ENCODE measurements around the gene HPCAL1. TPM values are rescaled to one million over a fixed set of nuclear protein-coding genes. Genes with fewer than 3 reads are reported as not detected.

The HPCAL1 gene
- total RNA-seq, 1 experiment from 2014 or later = 26.9 TPM

DNA sequence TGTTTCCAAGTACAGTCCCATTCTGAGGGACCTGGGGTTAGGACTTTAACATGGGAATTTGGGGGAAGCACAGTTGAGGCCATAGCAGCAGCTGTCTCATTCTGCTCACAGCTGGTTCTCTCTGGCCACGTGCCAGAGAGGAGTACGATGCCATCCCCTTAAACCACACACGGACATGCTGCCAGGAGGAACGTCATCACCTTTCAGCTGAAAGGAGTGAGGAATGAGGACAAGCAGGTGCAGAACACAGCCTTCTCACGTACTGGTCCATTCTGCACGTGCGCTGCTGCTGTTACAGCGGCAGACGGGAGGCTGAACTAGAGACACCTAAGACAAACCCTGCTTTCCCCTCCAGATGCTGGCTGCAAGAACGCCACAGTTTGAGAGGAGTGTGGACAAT is 111.9 kb downstream of the HPCAL1 start:
- Mint-ChIP-seq H3K9me3 (ENCODE audit: unreplicated experiment) (no peaks in the 10 kb centered on the region), H3K4me1 (ENCODE audit: low read depth, unreplicated experiment) (peaks cover 14% of the 10 kb centered on the region), H3K27me3 (ENCODE audit: insufficient read depth, unreplicated experiment) (no peaks in the 10 kb centered on the region), H3K36me3 (ENCODE audit: insufficient read depth, unreplicated experiment) (peaks cover 15% of the 10 kb centered on the region), H3K27ac (ENCODE audit: unreplicated experiment) (no peak overlapping the region), H3K4me3 (ENCODE audit: unreplicated experiment) (no peak overlapping the region)
- Histone ChIP-seq H3K27me3 (replicated peaks; ENCODE audit: control insufficient read depth, insufficient read depth, low read length) (no peaks in the 10 kb centered on the region), H3K9me3 (no peaks in the 10 kb centered on the region), H3K4me1 (peaks cover 14% of the 10 kb centered on the region), H3K36me3 (ENCODE audit: control insufficient read depth, insufficient read depth, low read length) (peaks cover 6% of the 10 kb centered on the region), H3K4me3 (ENCODE audit: low read depth, low read length) (no peak overlapping the region)
- intact Hi-C loops (cut with micrococcal nuclease; ENCODE audit: unreplicated experiment) = no loop called here
- no TSS peak for BruUV-seq (replicated peaks)
- ChIA-PET CTCF (interaction anchor here (0.5 to 0.9 kb wide), 2 partner anchors 20 to 291 kb away, joined by 3 to 5 read pairs; no protein-coding TSS in a partner anchor), POLR2A (no interaction called here)
- no peak for DNase-seq
- TF ChIP-seq, protein P1, sequence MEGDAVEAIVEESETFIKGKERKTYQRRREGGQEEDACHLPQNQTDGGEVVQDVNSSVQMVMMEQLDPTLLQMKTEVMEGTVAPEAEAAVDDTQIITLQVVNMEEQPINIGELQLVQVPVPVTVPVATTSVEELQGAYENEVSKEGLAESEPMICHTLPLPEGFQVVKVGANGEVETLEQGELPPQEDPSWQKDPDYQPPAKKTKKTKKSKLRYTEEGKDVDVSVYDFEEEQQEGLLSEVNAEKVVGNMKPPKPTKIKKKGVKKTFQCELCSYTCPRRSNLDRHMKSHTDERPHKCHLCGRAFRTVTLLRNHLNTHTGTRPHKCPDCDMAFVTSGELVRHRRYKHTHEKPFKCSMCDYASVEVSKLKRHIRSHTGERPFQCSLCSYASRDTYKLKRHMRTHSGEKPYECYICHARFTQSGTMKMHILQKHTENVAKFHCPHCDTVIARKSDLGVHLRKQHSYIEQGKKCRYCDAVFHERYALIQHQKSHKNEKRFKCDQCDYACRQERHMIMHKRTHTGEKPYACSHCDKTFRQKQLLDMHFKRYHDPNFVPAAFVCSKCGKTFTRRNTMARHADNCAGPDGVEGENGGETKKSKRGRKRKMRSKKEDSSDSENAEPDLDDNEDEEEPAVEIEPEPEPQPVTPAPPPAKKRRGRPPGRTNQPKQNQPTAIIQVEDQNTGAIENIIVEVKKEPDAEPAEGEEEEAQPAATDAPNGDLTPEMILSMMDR (IDR thresholded peaks at IDR 0.05; ENCODE audit: insufficient read depth in 1 of 2, low read depth in 1 of 2, low read length in 1 of 2, severe bottlenecking in 1 of 2, unreplicated experiment in 1 of 2) = no peak

- H3K27me3 Mint-ChIP-seq (ENCODE audit: insufficient read depth, unreplicated experiment) = no peaks in the 10 kb centered on the region
- ChIA-PET POLR2A (no interaction called here), CTCF (interaction anchor here (0.5 to 0.9 kb wide), 2 partner anchors 20 to 291 kb away, joined by 3 to 5 read pairs; no protein-coding TSS in a partner anchor)
- no TSS peak for BruUV-seq (replicated peaks)
- H3K4me1 ChIP-seq = peaks cover 14% of the 10 kb centered on the region
- H3K27me3 ChIP-seq (replicated peaks; ENCODE audit: control insufficient read depth, insufficient read depth, low read length) = no peaks in the 10 kb centered on the region
- no peak overlapping the region for H3K4me3 Mint-ChIP-seq (ENCODE audit: unreplicated experiment)
- intact Hi-C loops (cut with micrococcal nuclease; ENCODE audit: unreplicated experiment) = no loop called here
- peaks cover 14% of the 10 kb centered on the region for H3K4me1 Mint-ChIP-seq (ENCODE audit: low read depth, unreplicated experiment)
- no peak for DNase-seq
- H3K36me3 ChIP-seq (ENCODE audit: control insufficient read depth, insufficient read depth, low read length) = peaks cover 6% of the 10 kb centered on the region
- H3K9me3 ChIP-seq = no peaks in the 10 kb centered on the region
- TF ChIP-seq, protein P1 (IDR thresholded peaks at IDR 0.05; ENCODE audit: insufficient read depth in 1 of 2, low read depth in 1 of 2, low read length in 1 of 2, severe bottlenecking in 1 of 2, unreplicated experiment in 1 of 2) = no peak
- H3K27ac Mint-ChIP-seq (ENCODE audit: unreplicated experiment) = no peak overlapping the region
- no peak overlapping the region for H3K4me3 ChIP-seq (ENCODE audit: low read depth, low read length)
- peaks cover 15% of the 10 kb centered on the region for H3K36me3 Mint-ChIP-seq (ENCODE audit: insufficient read depth, unreplicated experiment)
- H3K9me3 Mint-ChIP-seq (ENCODE audit: unreplicated experiment) = no peaks in the 10 kb centered on the region
Observed at GRCh38 chr2:10415048-10415447, 112.3 kb downstream of the HPCAL1 start.

GRCh38 chr2:10415640-10416039 is 112.9 kb downstream of the HPCAL1 start:
- BruUV-seq (replicated peaks) = no TSS peak

More at GRCh38 chr2:10415640-10416039, 112.9 kb downstream of the HPCAL1 start:
- peaks cover 6% of the 10 kb centered on the region for H3K36me3 ChIP-seq (ENCODE audit: control insufficient read depth, insufficient read depth, low read length)
- no peaks in the 10 kb centered on the region for H3K27me3 ChIP-seq (replicated peaks; ENCODE audit: control insufficient read depth, insufficient read depth, low read length)
- ChIA-PET POLR2A (no interaction called here), CTCF (interaction anchor here (2.3 kb wide), 1 partner anchor 19 kb away, joined by 10 read pairs; no protein-coding TSS in a partner anchor)
- intact Hi-C loops (cut with micrococcal nuclease; ENCODE audit: unreplicated experiment) = no loop called here
- H3K36me3 Mint-ChIP-seq (ENCODE audit: insufficient read depth, unreplicated experiment) = peaks cover 15% of the 10 kb centered on the region
- no peak for DNase-seq
- H3K4me3 Mint-ChIP-seq (ENCODE audit: unreplicated experiment) = no peak overlapping the region
- H3K27me3 Mint-ChIP-seq (ENCODE audit: insufficient read depth, unreplicated experiment) = no peaks in the 10 kb centered on the region
- H3K27ac Mint-ChIP-seq (ENCODE audit: unreplicated experiment) = no peak overlapping the region
- H3K4me1 ChIP-seq = peaks cover 14% of the 10 kb centered on the region
- TF ChIP-seq, protein P1 (IDR thresholded peaks at IDR 0.05; ENCODE audit: insufficient read depth in 1 of 2, low read depth in 1 of 2, low read length in 1 of 2, severe bottlenecking in 1 of 2, unreplicated experiment in 1 of 2) = no peak
- no peaks in the 10 kb centered on the region for H3K9me3 ChIP-seq
- H3K4me3 ChIP-seq (ENCODE audit: low read depth, low read length) = no peak overlapping the region
- H3K4me1 Mint-ChIP-seq (ENCODE audit: low read depth, unreplicated experiment) = peaks cover 14% of the 10 kb centered on the region
- no peaks in the 10 kb centered on the region for H3K9me3 Mint-ChIP-seq (ENCODE audit: unreplicated experiment)

All from Caco-2 (cell line).